Measurements from ENCODE around the gene PHOSPHO1.

GRCh38 chr17:49260011-49260816, 29.6 kb upstream of the PHOSPHO1 start:
- TF ChIP-seq CTCF (IDR thresholded peaks at IDR 0.05; ENCODE audit: low read length) (no peak), EZH2phosphoT487 (IDR thresholded peaks at IDR 0.05; ENCODE audit: low read length) (no peak)
